ENCODE data around the gene NFATC3.

Gene NFATC3

DNA sequence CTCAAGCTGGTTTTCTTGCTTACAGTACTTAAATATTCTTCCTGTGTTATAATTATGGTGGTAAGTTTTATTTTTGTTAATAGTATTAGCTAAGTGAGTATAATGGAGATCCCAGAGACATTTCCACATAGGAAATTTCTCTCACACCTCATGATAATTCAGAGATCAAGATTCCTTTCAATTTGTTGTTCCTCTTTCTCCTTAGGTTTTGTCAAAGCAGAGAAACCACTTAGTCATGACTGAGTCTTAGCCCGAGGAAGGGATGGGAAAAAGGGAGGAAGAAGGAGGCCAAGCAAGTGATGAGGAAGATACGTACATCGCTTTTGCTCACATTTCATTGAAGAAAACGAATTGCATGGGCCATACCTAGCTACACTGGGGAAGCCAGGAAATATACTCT, 132.3 kb downstream of the NFATC3 start:
- Mint-ChIP-seq H3K36me3 (ENCODE audit: low read depth) (peaks cover 44% of the 10 kb centered on the region), H3K4me3 (no peak overlapping the region), H3K9me3 (no peaks in the 10 kb centered on the region), H3K27me3 (ENCODE audit: low read depth) (no peaks in the 10 kb centered on the region), H3K27ac (no peak overlapping the region), H3K4me1 (ENCODE audit: low read depth) (peaks cover 5% of the 10 kb centered on the region)
- no peak for DNase-seq (ENCODE audit: low spot score)

- Mint-ChIP-seq H3K4me1 (ENCODE audit: low read depth) (peaks cover 4% of the 10 kb centered on the region), H3K9me3 (no peaks in the 10 kb centered on the region), H3K4me3 (no peak overlapping the region), H3K27ac (no peak overlapping the region), H3K36me3 (ENCODE audit: low read depth) (peaks cover 44% of the 10 kb centered on the region), H3K27me3 (ENCODE audit: low read depth) (no peaks in the 10 kb centered on the region)
- DNase-seq (ENCODE audit: low spot score): no peak
Observed at GRCh38 chr16:68219725-68220351, 134.7 kb downstream of the NFATC3 start.

- H3K27me3 Mint-ChIP-seq (ENCODE audit: low read depth): no peaks in the 10 kb centered on the region
- no peak for DNase-seq (ENCODE audit: low spot score)
- no peak overlapping the region for H3K4me3 Mint-ChIP-seq
- no peaks in the 10 kb centered on the region for H3K9me3 Mint-ChIP-seq
- peaks cover 45% of the 10 kb centered on the region for H3K36me3 Mint-ChIP-seq (ENCODE audit: low read depth)
- no peak overlapping the region for H3K27ac Mint-ChIP-seq
- peaks cover 27% of the 10 kb centered on the region for H3K4me1 Mint-ChIP-seq (ENCODE audit: low read depth)
Observed at GRCh38 chr16:68223072-68223471, 137.9 kb downstream of the NFATC3 start.

- Mint-ChIP-seq H3K4me1 (ENCODE audit: low read depth) (peaks cover 37% of the 10 kb centered on the region), H3K4me3 (no peak overlapping the region), H3K27ac (peak overlapping the region; percentile 23), H3K9me3 (no peaks in the 10 kb centered on the region), H3K27me3 (ENCODE audit: low read depth) (no peaks in the 10 kb centered on the region), H3K36me3 (ENCODE audit: low read depth) (peaks cover 47% of the 10 kb centered on the region)
- no peak for DNase-seq (ENCODE audit: low spot score)
Observed at GRCh38 chr16:68226116-68226515, 140.9 kb downstream of the NFATC3 start.

DNA sequence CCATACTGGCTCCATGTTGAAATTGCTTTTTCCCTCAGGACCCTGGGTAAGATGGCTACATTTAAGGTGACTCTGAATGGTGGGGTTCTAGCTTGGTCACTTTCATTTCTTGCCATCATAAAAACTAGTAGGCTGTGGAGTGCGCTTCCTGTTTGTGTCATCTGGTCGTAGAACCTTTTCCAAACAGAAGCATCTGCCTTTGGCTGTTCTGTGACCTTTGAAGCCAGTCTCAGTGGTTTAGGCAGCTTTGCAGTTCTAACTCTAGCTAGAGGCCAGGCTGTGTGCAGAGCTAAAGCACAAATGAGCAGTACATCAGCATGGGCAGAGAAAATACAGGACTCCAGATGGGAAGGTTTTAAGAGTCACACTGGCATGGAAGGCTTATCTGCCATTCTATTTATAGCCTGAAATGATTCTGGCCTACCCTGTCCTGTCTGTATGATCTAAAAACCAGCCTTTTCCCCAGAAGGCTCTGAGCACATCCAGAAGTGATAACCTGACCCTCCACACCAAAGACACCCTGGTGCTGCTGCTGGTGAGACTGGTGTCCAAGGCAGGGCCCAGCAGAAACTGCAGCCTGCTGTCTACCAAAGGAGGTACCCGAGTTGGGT, 142.1 kb downstream of the NFATC3 start:
- peaks cover 44% of the 10 kb centered on the region for H3K36me3 Mint-ChIP-seq (ENCODE audit: low read depth)
- peak overlapping the region; percentile 38 for H3K4me3 Mint-ChIP-seq
- peak overlapping the region; percentile 70 for H3K27ac Mint-ChIP-seq
- H3K9me3 Mint-ChIP-seq: no peaks in the 10 kb centered on the region
- H3K4me1 Mint-ChIP-seq (ENCODE audit: low read depth): peaks cover 37% of the 10 kb centered on the region
- no peaks in the 10 kb centered on the region for H3K27me3 Mint-ChIP-seq (ENCODE audit: low read depth)
- peak; percentile 49 for DNase-seq (ENCODE audit: low spot score)

DNA sequence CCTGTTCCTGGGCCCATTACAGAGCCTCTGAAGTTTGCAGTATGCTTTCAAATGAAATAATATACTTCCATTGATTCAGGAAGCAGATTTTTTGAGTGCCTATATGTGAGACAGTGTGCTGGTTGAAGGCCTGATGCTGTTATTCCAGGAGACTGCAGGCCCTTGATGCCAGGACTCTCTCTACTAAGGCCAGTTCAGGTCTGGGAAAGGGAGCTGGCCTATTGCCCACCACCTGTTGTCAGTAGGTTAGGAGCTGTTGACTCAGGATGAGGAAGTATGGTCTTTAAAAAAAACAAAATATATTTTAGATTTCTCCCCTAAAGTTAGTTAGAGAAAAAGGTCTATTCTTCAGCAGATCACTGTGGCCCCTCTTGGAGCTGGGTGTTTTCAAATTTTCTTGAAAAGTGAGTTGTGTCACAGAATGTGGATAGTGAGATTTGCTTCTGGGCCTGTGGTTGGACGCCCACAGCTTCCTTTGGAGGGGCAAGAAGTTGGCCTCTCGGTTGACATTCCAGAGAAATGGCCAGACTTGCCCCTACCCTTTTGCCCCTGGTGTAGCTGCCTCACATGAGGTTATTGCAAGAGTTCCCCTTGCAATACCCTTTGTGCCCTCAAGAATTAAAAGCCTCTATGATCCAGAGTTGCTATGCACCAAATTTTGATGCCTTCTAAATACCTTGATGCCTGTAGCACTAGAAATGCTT, 142.8 kb downstream of the NFATC3 start:
- Mint-ChIP-seq H3K9me3 (no peaks in the 10 kb centered on the region), H3K27ac (peak overlapping the region; percentile 70), H3K36me3 (ENCODE audit: low read depth) (peaks cover 38% of the 10 kb centered on the region), H3K4me3 (peak overlapping the region; percentile 9), H3K27me3 (ENCODE audit: low read depth) (no peaks in the 10 kb centered on the region), H3K4me1 (ENCODE audit: low read depth) (peaks cover 34% of the 10 kb centered on the region)
- no peak for DNase-seq (ENCODE audit: low spot score)

DNA sequence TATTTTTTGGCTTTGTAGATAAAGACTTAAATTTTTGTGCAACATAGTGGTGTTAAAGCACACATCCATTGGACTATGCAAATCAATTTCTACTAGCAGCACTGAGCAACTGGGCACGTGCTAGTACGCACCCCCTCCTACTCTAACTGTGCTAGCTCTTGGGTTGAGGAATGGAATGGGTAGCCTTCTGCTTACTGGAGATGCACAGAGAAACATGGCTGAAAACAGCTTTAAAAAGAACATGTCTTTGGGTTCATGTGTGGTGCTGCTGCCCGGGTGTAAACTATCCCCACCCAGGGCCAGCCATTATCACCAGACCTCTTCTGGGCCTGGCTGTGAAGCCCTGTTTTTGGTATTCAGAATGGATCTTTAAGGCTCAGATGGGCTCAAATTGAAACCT, 143.5 kb downstream of the NFATC3 start:
- H3K36me3 Mint-ChIP-seq (ENCODE audit: low read depth): peaks cover 38% of the 10 kb centered on the region
- H3K4me1 Mint-ChIP-seq (ENCODE audit: low read depth): peaks cover 34% of the 10 kb centered on the region
- no peaks in the 10 kb centered on the region for H3K27me3 Mint-ChIP-seq (ENCODE audit: low read depth)

DNA sequence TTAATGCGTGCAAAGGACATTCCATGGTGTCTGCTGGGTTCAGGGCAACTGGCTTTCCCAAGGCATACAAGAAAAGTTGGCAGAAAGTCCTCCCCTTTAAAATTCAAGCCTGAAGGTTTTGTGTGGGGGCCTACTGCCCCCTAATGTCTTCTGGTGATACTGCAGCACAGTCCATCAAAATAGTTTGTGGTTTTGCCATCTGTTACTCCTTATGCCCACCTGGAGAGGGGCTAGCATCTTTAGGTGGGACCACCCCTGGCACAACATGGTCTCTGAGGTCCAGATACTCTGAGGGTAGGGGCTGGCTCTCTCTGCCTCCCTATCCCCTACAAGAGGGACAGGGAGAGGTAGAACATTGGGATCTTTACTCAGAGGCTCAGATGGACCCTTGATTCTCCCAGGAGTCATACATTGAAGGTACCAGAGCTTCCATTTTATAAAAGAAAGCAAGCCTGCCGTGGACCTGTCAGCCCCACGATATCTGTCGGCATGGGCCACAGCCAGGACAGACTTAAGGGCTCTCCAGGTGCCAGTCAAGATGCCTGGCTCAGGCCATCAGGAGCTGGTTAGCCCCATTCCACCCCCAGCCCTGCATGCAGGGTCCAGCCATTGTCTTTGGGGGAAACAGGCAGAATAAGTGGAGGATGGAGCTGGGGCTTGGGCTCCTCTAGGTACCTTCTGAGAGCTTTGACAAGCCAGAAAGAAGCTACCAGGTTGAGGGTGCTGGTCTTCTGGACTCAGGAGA, 144.4 kb downstream of the NFATC3 start:
- no peaks in the 10 kb centered on the region for H3K9me3 Mint-ChIP-seq
- H3K4me1 Mint-ChIP-seq (ENCODE audit: low read depth): peaks cover 34% of the 10 kb centered on the region
- DNase-seq (ENCODE audit: low spot score): peak; percentile 36
- H3K27me3 Mint-ChIP-seq (ENCODE audit: low read depth): no peaks in the 10 kb centered on the region
- no peak overlapping the region for H3K27ac Mint-ChIP-seq
- no peak overlapping the region for H3K4me3 Mint-ChIP-seq
- peaks cover 36% of the 10 kb centered on the region for H3K36me3 Mint-ChIP-seq (ENCODE audit: low read depth)

More for the DNA sequence above, 143.5 kb downstream of the NFATC3 start:
- Mint-ChIP-seq H3K9me3 (no peaks in the 10 kb centered on the region), H3K27ac (no peak overlapping the region), H3K4me3 (no peak overlapping the region)
- DNase-seq (ENCODE audit: low spot score): no peak

- H3K27me3 Mint-ChIP-seq (ENCODE audit: low read depth): no peaks in the 10 kb centered on the region
- no peak for DNase-seq (ENCODE audit: low spot score)
- no peak overlapping the region for H3K4me3 Mint-ChIP-seq
- peaks cover 34% of the 10 kb centered on the region for H3K4me1 Mint-ChIP-seq (ENCODE audit: low read depth)
- no peaks in the 10 kb centered on the region for H3K9me3 Mint-ChIP-seq
- no peak overlapping the region for H3K27ac Mint-ChIP-seq
- H3K36me3 Mint-ChIP-seq (ENCODE audit: low read depth): peaks cover 35% of the 10 kb centered on the region
Observed at GRCh38 chr16:68230176-68230571, 145.0 kb downstream of the NFATC3 start.

DNA sequence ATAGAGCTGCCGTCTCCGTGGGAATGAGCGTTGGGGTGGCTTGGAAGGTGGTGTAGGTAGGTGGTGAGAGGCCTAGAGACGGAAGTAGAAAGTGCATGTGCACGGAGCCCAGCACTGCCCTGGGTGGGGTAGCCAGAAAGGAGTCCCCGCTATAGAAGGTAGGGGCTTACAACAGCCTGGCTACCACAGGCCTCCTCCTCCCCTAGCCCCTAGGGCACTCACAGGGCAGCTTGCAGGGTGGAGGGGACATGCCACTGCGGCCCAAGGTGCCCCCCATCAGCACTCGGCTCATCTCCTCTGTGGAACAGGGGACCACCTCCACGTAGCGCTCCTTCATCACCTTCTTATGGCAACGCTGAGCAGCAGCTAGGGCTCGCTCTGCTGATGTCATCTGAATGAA, 145.8 kb downstream of the NFATC3 start:
- Mint-ChIP-seq H3K27ac (peak overlapping the region; percentile 27), H3K36me3 (ENCODE audit: low read depth) (peaks cover 31% of the 10 kb centered on the region), H3K4me3 (no peak overlapping the region), H3K4me1 (ENCODE audit: low read depth) (peaks cover 27% of the 10 kb centered on the region), H3K27me3 (ENCODE audit: low read depth) (no peaks in the 10 kb centered on the region), H3K9me3 (no peaks in the 10 kb centered on the region)
- DNase-seq (ENCODE audit: low spot score): no peak

- Mint-ChIP-seq H3K4me1 (ENCODE audit: low read depth) (peaks cover 28% of the 10 kb centered on the region), H3K36me3 (ENCODE audit: low read depth) (peaks cover 30% of the 10 kb centered on the region), H3K27me3 (ENCODE audit: low read depth) (no peaks in the 10 kb centered on the region), H3K4me3 (no peak overlapping the region), H3K27ac (no peak overlapping the region), H3K9me3 (no peaks in the 10 kb centered on the region)
- DNase-seq (ENCODE audit: low spot score): no peak
Observed at GRCh38 chr16:68231384-68232136, 146.4 kb downstream of the NFATC3 start.

GRCh38 chr16:68232335-68232734, 147.2 kb downstream of the NFATC3 start:
- H3K27me3 Mint-ChIP-seq (ENCODE audit: low read depth): no peaks in the 10 kb centered on the region
- DNase-seq (ENCODE audit: low spot score): no peak
- H3K36me3 Mint-ChIP-seq (ENCODE audit: low read depth): peaks cover 23% of the 10 kb centered on the region
- peaks cover 26% of the 10 kb centered on the region for H3K4me1 Mint-ChIP-seq (ENCODE audit: low read depth)
- H3K27ac Mint-ChIP-seq: no peak overlapping the region
- no peak overlapping the region for H3K4me3 Mint-ChIP-seq
- H3K9me3 Mint-ChIP-seq: no peaks in the 10 kb centered on the region

- no peak for DNase-seq (ENCODE audit: low spot score)
- H3K4me3 Mint-ChIP-seq: no peak overlapping the region
- H3K9me3 Mint-ChIP-seq: no peaks in the 10 kb centered on the region
- H3K4me1 Mint-ChIP-seq (ENCODE audit: low read depth): peaks cover 21% of the 10 kb centered on the region
- H3K27me3 Mint-ChIP-seq (ENCODE audit: low read depth): no peaks in the 10 kb centered on the region
- H3K36me3 Mint-ChIP-seq (ENCODE audit: low read depth): peaks cover 17% of the 10 kb centered on the region
- peak overlapping the region; percentile 66 for H3K27ac Mint-ChIP-seq
Observed at GRCh38 chr16:68233085-68233834, 148.1 kb downstream of the NFATC3 start.

Measured in T-helper 2 cell treated with Interferon-gamma antibody and Interleukin-4, amounts not matched to agents 5 μg/mL and 100 μg/mL, for 36 hours (primary cell).